Activated T-helper 17 cell treated with anti-CD3 and anti-CD28 coated beads, Interleukin-2, amount 50 U/mL, for 72 hours (primary cell): Measurements from ENCODE around the gene FAM3D. TPM values are rescaled to one million over a fixed set of nuclear protein-coding genes. Genes with fewer than 3 reads are reported as not detected.
A peak's percentile ranks its signal among the peaks of the same experiment; 100 is the strongest.

Experiments
- ATAC-seq: fragments of 150-1000 bp; cut with Tn5 transposase; replicated peaks from 2 replicates; pipeline ENCODE4 v1.10.0; 2021; ENCODE audit warnings: mild to moderate bottlenecking, moderate library complexity
- H3K27ac Mint-ChIP-seq: one replicate; pipeline ENCODE4 v1.8.0; 2022; ENCODE audit warnings: mixed read lengths
- H3K27me3 Mint-ChIP-seq: one replicate; pipeline ENCODE4 v1.8.0; 2022; ENCODE audit warnings: mixed read lengths
- H3K36me3 Mint-ChIP-seq: one replicate; pipeline ENCODE4 v1.8.0; 2022; ENCODE audit warnings: low read depth, mild to moderate bottlenecking, mixed read lengths
- H3K4me1 Mint-ChIP-seq: one replicate; pipeline ENCODE4 v1.8.0; 2022; ENCODE audit warnings: mixed read lengths
- H3K4me3 Mint-ChIP-seq: one replicate; pipeline ENCODE4 v1.8.0; 2022; ENCODE audit warnings: mild to moderate bottlenecking, mixed read lengths
- H3K9me3 Mint-ChIP-seq: one replicate; pipeline ENCODE4 v1.8.0; 2022; ENCODE audit warnings: mixed read lengths
- total RNA-seq, 2 donors: library from RNA; stranded (reverse); gene quantifications; one replicate each; pipeline ENCODE4 v1.2.3, GENCODE V29; 2022

The FAM3D gene
- total RNA-seq, 2 donors from 2014 or later, result not detected

- no peak overlapping the region for H3K27ac Mint-ChIP-seq
- no peak overlapping the region for H3K4me3 Mint-ChIP-seq
- no peaks in the 10 kb centered on the region for H3K4me1 Mint-ChIP-seq
- no peaks in the 10 kb centered on the region for H3K9me3 Mint-ChIP-seq
- H3K27me3 Mint-ChIP-seq, result peaks cover 14% of the 10 kb centered on the region
- H3K36me3 Mint-ChIP-seq, result no peaks in the 10 kb centered on the region
- ATAC-seq, result no peak
Observed at GRCh38 chr3:58631742-58632141, 34.8 kb downstream of the FAM3D start.

- Mint-ChIP-seq H3K4me1 (no peaks in the 10 kb centered on the region), H3K4me3 (no peak overlapping the region), H3K27me3 (peaks cover 5% of the 10 kb centered on the region), H3K36me3 (no peaks in the 10 kb centered on the region), H3K9me3 (no peaks in the 10 kb centered on the region), H3K27ac (no peak overlapping the region)
- no peak for ATAC-seq
Observed at GRCh38 chr3:58630710-58631092, 35.9 kb downstream of the FAM3D start.

GRCh38 chr3:58630076-58630709 is 36.4 kb downstream of the FAM3D start:
- peaks cover 5% of the 10 kb centered on the region for H3K4me1 Mint-ChIP-seq
- H3K4me3 Mint-ChIP-seq, result no peak overlapping the region
- H3K27ac Mint-ChIP-seq, result no peak overlapping the region
- ATAC-seq, result peak; percentile 59
- no peaks in the 10 kb centered on the region for H3K9me3 Mint-ChIP-seq
- H3K36me3 Mint-ChIP-seq, result no peaks in the 10 kb centered on the region
- peaks cover 4% of the 10 kb centered on the region for H3K27me3 Mint-ChIP-seq

- peaks cover 5% of the 10 kb centered on the region for H3K4me1 Mint-ChIP-seq
- H3K4me3 Mint-ChIP-seq, result no peak overlapping the region
- H3K27me3 Mint-ChIP-seq, result peaks cover 4% of the 10 kb centered on the region
- no peak overlapping the region for H3K27ac Mint-ChIP-seq
- ATAC-seq, result no peak
- H3K9me3 Mint-ChIP-seq, result no peaks in the 10 kb centered on the region
- H3K36me3 Mint-ChIP-seq, result no peaks in the 10 kb centered on the region
Observed at GRCh38 chr3:58629629-58630028, 36.9 kb downstream of the FAM3D start.

DNA sequence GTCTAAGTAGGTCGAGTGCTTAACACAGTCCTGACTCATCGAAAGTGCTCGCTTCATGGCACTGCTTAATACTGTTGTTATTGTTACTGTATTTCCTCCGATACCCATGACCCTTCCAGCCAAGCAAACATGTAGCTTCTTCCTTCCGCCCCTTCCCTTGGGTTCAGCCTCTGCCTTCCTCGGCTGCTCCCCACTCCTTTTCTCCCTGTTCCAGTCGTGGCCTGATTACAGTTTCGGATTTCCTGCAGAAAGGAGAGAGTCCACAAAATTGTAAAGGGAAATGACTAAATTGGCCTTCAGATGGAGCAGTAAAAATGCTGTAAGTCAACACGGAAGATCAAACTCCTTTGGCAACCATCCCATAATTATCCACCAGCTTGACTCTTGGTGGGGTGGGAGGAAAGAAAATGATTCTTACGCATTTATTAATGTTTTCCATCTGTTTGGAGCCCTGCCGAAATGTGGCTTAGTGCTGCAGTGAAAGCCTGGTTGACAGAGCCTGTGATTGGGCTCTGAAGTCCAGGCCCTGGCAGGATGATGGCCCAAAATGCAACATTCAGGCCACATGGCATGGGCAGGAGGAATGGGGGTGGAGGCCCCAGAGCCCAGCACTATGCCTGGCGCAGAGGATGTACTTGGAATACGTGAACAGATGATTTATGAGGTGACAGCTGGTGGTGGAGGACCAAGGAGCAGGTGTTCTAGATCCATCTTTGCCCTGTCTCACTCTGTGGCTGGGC is 37.6 kb downstream of the FAM3D start:
- no peaks in the 10 kb centered on the region for H3K36me3 Mint-ChIP-seq
- no peaks in the 10 kb centered on the region for H3K9me3 Mint-ChIP-seq
- H3K27me3 Mint-ChIP-seq, result peaks cover 4% of the 10 kb centered on the region
- no peak overlapping the region for H3K4me3 Mint-ChIP-seq
- no peak for ATAC-seq
- H3K4me1 Mint-ChIP-seq, result peaks cover 5% of the 10 kb centered on the region
- no peak overlapping the region for H3K27ac Mint-ChIP-seq

GRCh38 chr3:58627941-58628340 is 38.6 kb downstream of the FAM3D start:
- H3K4me3 Mint-ChIP-seq, result no peak overlapping the region
- H3K27me3 Mint-ChIP-seq, result peaks cover 4% of the 10 kb centered on the region
- no peak overlapping the region for H3K27ac Mint-ChIP-seq
- no peaks in the 10 kb centered on the region for H3K9me3 Mint-ChIP-seq
- no peak for ATAC-seq
- peaks cover 5% of the 10 kb centered on the region for H3K4me1 Mint-ChIP-seq
- H3K36me3 Mint-ChIP-seq, result no peaks in the 10 kb centered on the region

GRCh38 chr3:58627570-58627885 is 39.0 kb downstream of the FAM3D start:
- Mint-ChIP-seq H3K27ac (no peak overlapping the region), H3K4me1 (peaks cover 5% of the 10 kb centered on the region), H3K27me3 (peaks cover 4% of the 10 kb centered on the region), H3K36me3 (no peaks in the 10 kb centered on the region), H3K9me3 (no peaks in the 10 kb centered on the region), H3K4me3 (no peak overlapping the region)
- ATAC-seq, result no peak

DNA sequence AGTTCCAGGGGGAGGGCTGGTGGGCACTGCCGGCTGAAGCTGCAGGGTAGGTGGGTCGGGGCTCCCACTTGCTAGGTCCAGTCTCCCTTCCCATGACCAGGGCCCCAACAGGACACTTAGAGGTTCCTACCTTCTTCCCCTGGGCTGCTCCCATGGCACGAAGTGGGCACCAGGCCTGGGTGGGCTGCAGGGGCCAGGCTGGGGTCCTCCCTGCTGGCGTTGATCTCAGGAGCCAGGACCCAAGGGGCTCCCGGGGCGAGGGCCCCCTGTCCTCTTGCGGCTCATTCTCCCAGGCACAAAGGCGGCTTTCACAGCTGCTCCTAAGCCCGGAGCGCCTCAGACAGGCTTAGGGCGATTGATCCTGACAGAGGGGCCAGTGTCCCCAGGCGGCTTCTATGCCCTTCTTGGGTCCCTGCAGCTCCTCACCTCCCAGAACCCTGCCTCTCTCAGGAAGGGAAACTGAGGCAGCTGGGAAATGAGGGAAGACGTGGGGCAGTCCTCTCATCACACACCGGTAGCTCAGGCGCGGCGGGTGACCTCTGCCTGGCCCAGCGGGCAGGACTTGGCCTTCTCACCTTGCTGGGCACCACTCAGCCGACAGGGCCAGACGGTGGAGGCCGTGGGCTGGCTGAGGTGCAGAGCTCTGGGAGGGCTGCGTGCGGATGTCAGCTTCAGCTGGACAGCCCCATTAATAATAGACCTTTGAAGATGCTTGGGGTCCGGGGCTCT is 39.6 kb downstream of the FAM3D start:
- Mint-ChIP-seq H3K4me1 (peaks cover 5% of the 10 kb centered on the region), H3K36me3 (no peaks in the 10 kb centered on the region), H3K9me3 (no peaks in the 10 kb centered on the region), H3K27me3 (peaks cover 4% of the 10 kb centered on the region), H3K4me3 (no peak overlapping the region), H3K27ac (no peak overlapping the region)
- no peak for ATAC-seq

DNA sequence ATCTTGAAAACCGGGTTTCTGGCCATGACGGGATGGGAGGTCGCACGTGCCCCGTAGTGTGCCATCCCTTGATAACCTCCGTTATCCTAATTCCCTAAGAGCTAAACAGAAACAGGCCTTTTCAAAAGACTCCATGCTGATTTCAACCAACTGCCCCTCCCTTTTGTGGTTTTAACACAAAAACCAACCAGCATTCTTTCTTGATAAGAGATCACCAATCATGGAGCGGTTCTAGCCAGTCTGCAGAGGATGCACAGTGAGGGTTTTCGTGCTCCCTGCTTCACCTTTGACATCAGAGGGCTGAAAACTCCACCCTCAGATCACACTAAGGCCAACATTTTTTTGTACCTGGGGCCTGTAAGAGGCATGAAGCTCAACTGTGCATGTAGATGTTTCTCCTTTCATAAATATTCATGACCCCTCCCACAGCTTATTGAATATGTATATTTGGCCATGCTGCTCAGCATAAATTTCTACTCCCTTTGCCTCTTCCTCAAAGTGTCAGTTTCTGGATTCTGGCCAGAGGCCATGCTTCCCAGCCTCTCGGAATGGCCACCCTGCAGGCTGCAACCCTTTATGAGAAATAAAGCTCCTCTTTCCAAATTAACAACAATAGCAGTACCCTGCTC is 41.3 kb downstream of the FAM3D start:
- Mint-ChIP-seq H3K27ac (no peak overlapping the region), H3K9me3 (no peaks in the 10 kb centered on the region)
- ATAC-seq, result no peak

DNA sequence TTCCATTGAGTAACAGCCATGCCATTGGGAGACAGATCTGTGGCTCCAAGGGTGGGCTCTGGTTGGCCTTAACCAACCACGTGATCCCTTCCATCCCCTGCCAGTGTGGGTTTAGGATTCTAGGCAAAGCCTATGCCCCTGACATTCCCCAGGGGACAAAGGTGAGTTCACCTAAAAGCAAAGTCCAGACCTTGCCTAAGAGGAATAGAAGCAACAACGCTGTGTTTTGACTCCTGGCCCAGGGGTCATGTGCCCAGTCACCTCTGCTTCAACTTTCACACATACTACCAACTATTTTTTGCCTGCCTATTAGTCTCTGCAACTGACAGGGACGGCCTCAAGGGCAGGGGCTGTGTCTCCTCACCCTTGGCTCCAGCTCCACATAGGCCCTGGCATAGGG is 42.0 kb downstream of the FAM3D start:
- no peak overlapping the region for H3K27ac Mint-ChIP-seq
- peaks cover 5% of the 10 kb centered on the region for H3K4me1 Mint-ChIP-seq
- no peaks in the 10 kb centered on the region for H3K27me3 Mint-ChIP-seq

More for the DNA sequence above, 41.3 kb downstream of the FAM3D start:
- Mint-ChIP-seq H3K4me1 (peaks cover 5% of the 10 kb centered on the region), H3K4me3 (no peak overlapping the region), H3K27me3 (no peaks in the 10 kb centered on the region), H3K36me3 (no peaks in the 10 kb centered on the region)

GRCh38 chr3:58623961-58624360 is 42.6 kb downstream of the FAM3D start:
- H3K4me3 Mint-ChIP-seq, result no peak overlapping the region
- peaks cover 5% of the 10 kb centered on the region for H3K4me1 Mint-ChIP-seq
- H3K27me3 Mint-ChIP-seq, result no peaks in the 10 kb centered on the region
- H3K27ac Mint-ChIP-seq, result no peak overlapping the region
- H3K9me3 Mint-ChIP-seq, result no peaks in the 10 kb centered on the region
- no peaks in the 10 kb centered on the region for H3K36me3 Mint-ChIP-seq
- no peak for ATAC-seq

More for the DNA sequence above, 42.0 kb downstream of the FAM3D start:
- ATAC-seq, result no peak
- Mint-ChIP-seq H3K9me3 (no peaks in the 10 kb centered on the region), H3K4me3 (no peak overlapping the region), H3K36me3 (no peaks in the 10 kb centered on the region)

DNA sequence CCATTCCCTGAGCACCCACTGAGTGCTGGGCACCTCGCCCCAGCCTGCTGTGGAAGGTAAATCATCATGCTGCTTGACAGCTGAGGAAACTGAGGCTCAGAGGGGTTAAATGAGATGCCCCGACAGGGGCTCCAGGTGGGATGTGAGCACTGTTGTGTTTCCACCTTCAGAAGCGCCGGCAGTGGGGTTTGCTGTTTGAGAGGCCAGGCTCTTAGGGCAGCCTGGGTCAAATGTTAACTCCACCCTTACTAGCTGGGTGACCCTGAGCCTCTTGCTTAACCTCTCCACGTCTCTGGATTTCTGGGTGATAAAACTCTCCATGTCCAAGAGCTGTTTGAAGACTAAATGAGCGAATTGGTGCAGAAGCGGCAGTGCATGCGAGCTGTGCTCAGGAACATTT is 43.1 kb downstream of the FAM3D start:
- no peaks in the 10 kb centered on the region for H3K9me3 Mint-ChIP-seq

GRCh38 chr3:58622892-58623291 is 43.7 kb downstream of the FAM3D start:
- Mint-ChIP-seq H3K27ac (no peak overlapping the region), H3K36me3 (no peaks in the 10 kb centered on the region), H3K4me1 (peaks cover 5% of the 10 kb centered on the region), H3K9me3 (no peaks in the 10 kb centered on the region), H3K4me3 (no peak overlapping the region), H3K27me3 (no peaks in the 10 kb centered on the region)
- ATAC-seq, result no peak

More for the DNA sequence above, 43.1 kb downstream of the FAM3D start:
- Mint-ChIP-seq H3K36me3 (no peaks in the 10 kb centered on the region), H3K27me3 (no peaks in the 10 kb centered on the region), H3K4me3 (no peak overlapping the region), H3K27ac (no peak overlapping the region), H3K4me1 (peaks cover 5% of the 10 kb centered on the region)
- ATAC-seq, result no peak

DNA sequence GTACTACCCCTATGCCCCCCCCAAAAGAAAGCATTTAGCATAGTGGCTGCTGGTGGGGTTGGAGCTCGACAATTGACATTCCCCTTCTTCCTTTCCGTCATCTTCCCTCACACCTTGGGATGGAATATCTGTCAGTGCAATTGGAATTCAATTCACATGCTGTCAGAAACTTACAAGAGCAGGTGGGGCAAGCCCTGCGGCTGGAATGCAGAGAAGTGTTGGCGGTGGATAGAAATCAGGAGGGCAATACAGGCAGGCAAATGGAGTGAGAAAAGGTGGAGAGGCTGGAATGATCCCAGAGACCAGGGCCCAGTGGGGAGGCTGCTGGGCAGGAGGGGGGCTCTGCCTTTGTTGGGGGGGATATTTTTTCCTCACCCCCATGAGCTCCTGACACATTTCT is 44.1 kb downstream of the FAM3D start:
- no peak for ATAC-seq
- H3K27me3 Mint-ChIP-seq, result no peaks in the 10 kb centered on the region
- no peaks in the 10 kb centered on the region for H3K36me3 Mint-ChIP-seq
- no peaks in the 10 kb centered on the region for H3K9me3 Mint-ChIP-seq
- H3K4me3 Mint-ChIP-seq, result no peak overlapping the region
- no peak overlapping the region for H3K27ac Mint-ChIP-seq
- H3K4me1 Mint-ChIP-seq, result peaks cover 5% of the 10 kb centered on the region
